ENCODE results near the gene CNOT6. TPM values are rescaled to one million over a fixed set of nuclear protein-coding genes. Genes with fewer than 3 reads are reported as not detected.

Gene CNOT6
- total and polyA plus RNA-seq, 10 of the 15 experiments (the other 5 are each of a cell fraction or from before 2014, with no cell fraction given), result 3.8 to 22.1 (median 12.1) TPM

GRCh38 chr5:180591311-180591887 is 97.2 kb downstream of the CNOT6 start, which contains the start of gene SCGB3A1:
Gene SCGB3A1, minus strand, starts transcription at chr5:180591499. Its CDS starts 37 bp downstream, at chr5:180591462.
- no peak within 1 kb of the TSS for H3K4me3 ChIP-seq
- no peak for DNase-seq (ENCODE audit: low read depth, low spot score)
- POLR2A ChIA-PET, result no interaction called here
- peaks cover 0 to 3% of the 10 kb centered on the region in 2 experiments; a peak in 1 of 4 replicates for H3K27me3 ChIP-seq (replicated peaks in 1 of 2; ENCODE audit: control insufficient read depth in 2 of 2, insufficient read depth in 2 of 2, low read length in 1 of 2)
- SMC1A ChIA-PET (ENCODE audit: uncharacterized antibody, unreplicated experiment), result no interaction called here
- FAIRE-seq, result no peak
- H2AFZ ChIP-seq (ENCODE audit: control insufficient read depth, low read depth, low read length), result no peak within 1 kb of the TSS
- TF ChIP-seq SKIL (IDR thresholded peaks at IDR 0.05; ENCODE audit: low read depth, poor library complexity, severe bottlenecking) (no peak), YBX1 (IDR thresholded peaks at IDR 0.05) (no peak), HCFC1 (IDR thresholded peaks at IDR 0.05; ENCODE audit: low read length) (no peak), RELB (IDR thresholded peaks at IDR 0.05; ENCODE audit: low read depth) (no peak)
- intact Hi-C loops (cut with micrococcal nuclease; ENCODE audit: unreplicated experiment), result no loop called here
- no peak for ATAC-seq
- CTCF ChIA-PET, result no interaction called here
- no peaks in the 10 kb centered on the region for H3K36me3 ChIP-seq (ENCODE audit: control insufficient read depth in 2 of 2, insufficient read depth in 2 of 2, low read length in 1 of 2)
- no peaks in the 10 kb centered on the region for H3K79me2 ChIP-seq (ENCODE audit: control insufficient read depth, insufficient read depth, low read length)
- no peaks in the 10 kb centered on the region for H3K9me3 ChIP-seq (replicated peaks; ENCODE audit: control insufficient read depth, insufficient read depth, low read length)
- 38% methylated on average over 49 of the region's 60 CpGs for WGBS (ENCODE audit: insufficient coverage, insufficient replicate concordance, low lambda C conversion rate, missing lambda C conversion rate)
- H4K20me1 ChIP-seq (ENCODE audit: control insufficient read depth, insufficient read depth), result no peaks in the 10 kb centered on the region
- RAD21 ChIA-PET (ENCODE audit: unreplicated experiment), result no interaction called here
- no peaks in the 10 kb centered on the region for H3K4me1 ChIP-seq (ENCODE audit: control insufficient read depth, insufficient read depth, low read length)
- BruUV-seq (replicated peaks), result no TSS peak
- in situ Hi-C loops (cut with MboI), result no loop called here
- no peak within 1 kb of the TSS for H3K9ac ChIP-seq (ENCODE audit: control insufficient read depth, insufficient read depth, low read length)
- no peak within 1 kb of the TSS; the same call in 1 of the 2 replicates for H3K4me2 ChIP-seq (ENCODE audit: control insufficient read depth, insufficient read depth)
- no peak within 1 kb of the TSS for H3K27ac ChIP-seq (ENCODE audit: control insufficient read depth, insufficient read depth)

Data from GM12878 (cell line).